Activated T-helper 2 cell treated with anti-CD3 and anti-CD28 coated beads, Interferon-gamma antibody, Interleukin-2, Interleukin-4, amounts not matched to agents 10 μg/mL and 5 μg/mL and 100 μg/mL, durations not matched to agents 14 hours and 24 hours and 36 hours (primary cell): ENCODE data around the gene TIAM2. TPM values are rescaled to one million over a fixed set of nuclear protein-coding genes. Genes with fewer than 3 reads are reported as not detected.

Source experiments
- DNase-seq: peaks from one replicate; pipeline ENCODE4 v3.0.0; 2021; ENCODE audit warnings: low spot score
- H3K27ac Mint-ChIP-seq: one replicate; pipeline ENCODE4 v1.8.0; 2021; ENCODE audit warnings: mixed read lengths
- H3K27me3 Mint-ChIP-seq: one replicate; pipeline ENCODE4 v1.8.0; 2021; ENCODE audit warnings: low read depth, mixed read lengths
- H3K36me3 Mint-ChIP-seq: one replicate; pipeline ENCODE4 v1.8.0; 2021; ENCODE audit warnings: low read depth, mixed read lengths
- H3K4me1 Mint-ChIP-seq: one replicate; pipeline ENCODE4 v1.8.0; 2021; ENCODE audit warnings: low read depth, mixed read lengths
- H3K4me3 Mint-ChIP-seq: one replicate; pipeline ENCODE4 v1.8.0; 2021; ENCODE audit warnings: low read depth, mild to moderate bottlenecking, moderate library complexity, mixed read lengths
- H3K9me3 Mint-ChIP-seq: one replicate; pipeline ENCODE4 v1.8.0; 2021; ENCODE audit warnings: mixed read lengths
- intact Hi-C: fragments of 100-400 bp; cut with micrococcal nuclease; formaldehyde crosslinking; loops from one replicate; pipeline ENCODE4 v1.15.1; 2023
- total RNA-seq: library from RNA; stranded (reverse); gene quantifications from 2 replicates; pipeline ENCODE4 v1.2.3, GENCODE V29; 2022

Gene TIAM2
- total RNA-seq, 1 donor from 2014 or later, result 46.0 TPM

GRCh38 chr6:155038527-155038926, 43.4 kb downstream of the TIAM2 start:
- no peak overlapping the region for H3K27ac Mint-ChIP-seq
- no peaks in the 10 kb centered on the region for H3K4me1 Mint-ChIP-seq
- no peak overlapping the region for H3K4me3 Mint-ChIP-seq
- no peaks in the 10 kb centered on the region for H3K36me3 Mint-ChIP-seq
- peaks cover 2% of the 10 kb centered on the region for H3K27me3 Mint-ChIP-seq
- DNase-seq, result no peak
- intact Hi-C loops, result no loop called here
- no peaks in the 10 kb centered on the region for H3K9me3 Mint-ChIP-seq

DNA sequence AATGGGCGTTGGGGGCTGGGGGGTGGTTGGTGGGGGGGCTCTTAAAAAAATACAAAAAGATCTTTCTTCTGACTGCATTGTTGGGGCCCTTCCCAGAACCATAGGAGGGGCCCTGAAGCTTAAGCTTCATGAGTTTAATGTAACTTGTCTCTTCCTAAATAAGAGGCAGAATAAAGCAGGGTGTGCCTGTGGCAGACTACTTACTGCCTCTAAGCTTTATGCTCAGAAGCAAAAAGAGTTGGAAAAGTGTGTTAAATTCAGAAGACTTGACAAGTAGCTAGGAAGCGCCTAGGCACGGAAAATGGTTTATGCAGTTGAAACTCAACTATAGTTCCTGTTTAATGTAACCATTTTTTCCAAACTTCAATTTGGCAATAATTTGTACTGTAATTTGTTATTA, 44.5 kb downstream of the TIAM2 start:
- H3K36me3 Mint-ChIP-seq, result no peaks in the 10 kb centered on the region
- H3K9me3 Mint-ChIP-seq, result no peaks in the 10 kb centered on the region

DNA sequence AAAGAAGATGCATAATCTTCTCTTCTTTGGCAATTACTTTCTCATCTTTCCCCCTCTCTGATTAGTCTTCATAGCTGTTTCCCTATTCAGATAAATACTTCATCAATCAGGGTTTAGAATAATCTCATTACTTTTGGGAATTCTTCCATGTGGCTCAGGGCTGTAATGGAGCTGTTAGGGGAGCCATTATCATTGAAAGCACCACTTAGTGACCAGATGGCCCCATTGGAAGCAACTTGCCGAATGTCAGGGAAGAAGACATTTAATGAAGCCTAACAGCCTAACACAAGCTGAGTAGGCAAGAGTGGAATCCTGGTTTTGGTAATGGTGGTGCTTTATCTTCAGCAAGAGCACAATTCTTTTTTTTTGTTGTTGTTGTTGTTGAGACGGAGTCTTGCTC, 45.0 kb downstream of the TIAM2 start:
- Mint-ChIP-seq H3K4me1 (peaks cover 8% of the 10 kb centered on the region), H3K36me3 (no peaks in the 10 kb centered on the region), H3K4me3 (no peak overlapping the region), H3K27me3 (no peaks in the 10 kb centered on the region), H3K9me3 (no peaks in the 10 kb centered on the region), H3K27ac (no peak overlapping the region)
- DNase-seq, result no peak
- intact Hi-C loops, result no loop called here

More for the DNA sequence above, 44.5 kb downstream of the TIAM2 start:
- H3K27me3 Mint-ChIP-seq, result no peaks in the 10 kb centered on the region
- H3K4me1 Mint-ChIP-seq, result peaks cover 6% of the 10 kb centered on the region
- H3K4me3 Mint-ChIP-seq, result no peak overlapping the region
- intact Hi-C loops, result no loop called here
- no peak overlapping the region for H3K27ac Mint-ChIP-seq
- DNase-seq, result no peak

DNA sequence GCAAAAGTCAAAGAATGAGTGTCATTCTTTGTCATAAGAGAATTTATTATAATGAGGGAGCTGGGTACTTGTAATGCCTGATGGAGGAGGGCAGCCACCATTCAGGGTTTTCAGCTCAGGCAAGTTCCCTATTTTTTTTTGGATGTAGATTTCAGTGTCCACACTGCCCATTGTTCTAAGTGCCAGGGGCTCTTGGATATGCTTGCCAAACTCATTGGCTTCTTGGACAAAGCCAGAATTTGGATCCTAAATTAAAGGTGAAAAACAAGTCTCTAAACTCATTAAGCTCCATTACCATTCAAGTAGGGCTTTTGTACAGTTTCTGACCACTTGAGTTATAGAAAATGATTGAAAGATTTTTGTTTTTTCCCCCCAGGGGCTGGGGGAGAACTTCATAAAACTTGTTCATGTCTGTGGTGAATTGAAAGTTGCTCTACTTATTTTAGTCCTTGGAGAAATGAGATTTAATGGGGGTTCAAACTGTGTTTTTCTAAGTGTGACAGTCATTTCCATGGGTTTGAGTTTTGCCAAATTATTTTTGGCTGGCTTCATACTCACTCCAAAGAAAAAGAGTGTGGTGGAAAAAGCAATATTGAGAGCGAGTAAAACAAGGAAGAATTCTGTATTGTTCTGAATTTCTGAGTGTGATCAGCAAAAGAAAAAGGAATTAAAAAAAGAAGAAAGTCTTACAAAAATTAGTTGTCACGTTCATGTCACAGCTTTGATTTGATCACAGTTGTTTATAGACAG, 46.0 kb downstream of the TIAM2 start:
- peaks cover 11% of the 10 kb centered on the region for H3K4me1 Mint-ChIP-seq
- H3K36me3 Mint-ChIP-seq, result no peaks in the 10 kb centered on the region
- no peak for DNase-seq
- H3K27me3 Mint-ChIP-seq, result no peaks in the 10 kb centered on the region
- H3K27ac Mint-ChIP-seq, result no peak overlapping the region
- H3K4me3 Mint-ChIP-seq, result no peak overlapping the region
- no peaks in the 10 kb centered on the region for H3K9me3 Mint-ChIP-seq
- intact Hi-C loops, result no loop called here

- H3K4me1 Mint-ChIP-seq, result peaks cover 11% of the 10 kb centered on the region
- H3K27me3 Mint-ChIP-seq, result no peaks in the 10 kb centered on the region
- no peak for DNase-seq
- H3K36me3 Mint-ChIP-seq, result no peaks in the 10 kb centered on the region
- intact Hi-C loops, result no loop called here
- H3K9me3 Mint-ChIP-seq, result no peaks in the 10 kb centered on the region
- H3K4me3 Mint-ChIP-seq, result no peak overlapping the region
- H3K27ac Mint-ChIP-seq, result no peak overlapping the region
Measured at GRCh38 chr6:155041741-155042279, 46.7 kb downstream of the TIAM2 start.

- Mint-ChIP-seq H3K27ac (no peak overlapping the region), H3K36me3 (no peaks in the 10 kb centered on the region), H3K9me3 (no peaks in the 10 kb centered on the region), H3K4me1 (peaks cover 11% of the 10 kb centered on the region), H3K27me3 (no peaks in the 10 kb centered on the region), H3K4me3 (no peak overlapping the region)
- DNase-seq, result no peak
- intact Hi-C loops, result no loop called here
Measured at GRCh38 chr6:155042983-155043382, 47.9 kb downstream of the TIAM2 start.

DNA sequence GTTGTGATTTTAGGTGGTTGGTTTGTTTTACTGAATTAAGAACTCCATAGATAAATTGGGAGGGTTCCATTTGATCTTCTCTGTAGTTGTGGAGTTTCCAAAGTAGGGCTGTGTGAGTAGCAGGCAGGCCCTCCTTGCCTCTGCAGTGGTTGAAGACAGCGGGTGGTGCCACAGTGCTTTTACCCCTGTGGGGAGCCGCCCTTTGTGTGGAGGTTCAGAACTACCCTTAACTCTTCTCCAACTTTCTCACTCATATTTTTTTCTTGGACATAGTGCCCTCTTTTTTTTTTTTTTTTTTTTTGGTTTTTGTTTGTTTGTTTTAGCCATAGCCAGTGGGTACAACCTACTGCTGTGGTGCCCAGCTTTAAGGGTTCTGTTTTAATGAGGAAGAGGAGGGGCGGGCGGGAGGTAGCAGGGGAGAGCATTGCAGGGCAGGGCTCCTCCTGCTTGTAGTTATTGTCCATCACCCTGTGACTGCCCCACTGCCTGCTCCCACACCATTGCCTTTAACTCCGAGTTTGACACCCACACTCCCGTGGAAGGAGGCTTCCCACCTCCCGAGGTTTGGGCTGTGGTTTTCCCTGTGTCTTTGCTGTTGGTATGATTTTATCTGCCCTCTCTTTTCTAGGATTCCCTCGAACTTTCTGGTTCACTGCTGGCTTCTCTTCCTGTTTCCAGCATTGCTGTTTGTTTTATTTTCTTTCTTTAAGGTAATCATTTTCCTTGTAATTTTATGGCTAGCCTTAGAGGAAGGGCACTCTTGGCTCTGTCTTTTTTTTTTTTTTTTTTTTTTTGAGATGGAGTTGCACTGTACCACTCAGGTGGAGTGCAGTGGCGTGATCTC, 50.7 kb downstream of the TIAM2 start:
- H3K4me1 Mint-ChIP-seq, result peaks cover 24% of the 10 kb centered on the region
- H3K27ac Mint-ChIP-seq, result no peak overlapping the region
- H3K9me3 Mint-ChIP-seq, result no peaks in the 10 kb centered on the region
- no peak overlapping the region for H3K4me3 Mint-ChIP-seq
- no peaks in the 10 kb centered on the region for H3K27me3 Mint-ChIP-seq
- no peak for DNase-seq
- intact Hi-C loops, result no loop called here
- H3K36me3 Mint-ChIP-seq, result peaks cover 5% of the 10 kb centered on the region

GRCh38 chr6:155047523-155047922, 52.4 kb downstream of the TIAM2 start:
- Mint-ChIP-seq H3K4me3 (no peak overlapping the region), H3K9me3 (no peaks in the 10 kb centered on the region), H3K4me1 (peaks cover 31% of the 10 kb centered on the region), H3K36me3 (peaks cover 11% of the 10 kb centered on the region), H3K27ac (no peak overlapping the region), H3K27me3 (no peaks in the 10 kb centered on the region)
- DNase-seq, result no peak
- intact Hi-C loops, result no loop called here

- H3K27ac Mint-ChIP-seq, result peak overlapping the region; percentile 96
- no peaks in the 10 kb centered on the region for H3K27me3 Mint-ChIP-seq
- peak overlapping the region; percentile 66 for H3K4me3 Mint-ChIP-seq
- peak; percentile 22 for DNase-seq
- peaks cover 11% of the 10 kb centered on the region for H3K36me3 Mint-ChIP-seq
- H3K4me1 Mint-ChIP-seq, result peaks cover 30% of the 10 kb centered on the region
- no peaks in the 10 kb centered on the region for H3K9me3 Mint-ChIP-seq
- intact Hi-C loops, result loop anchor here (1.0 to 5.0 kb wide), 7 partner anchors 30 to 368 kb away; partner anchors contain the start of gene TIAM2
Measured at GRCh38 chr6:155050311-155050710, 55.2 kb downstream of the TIAM2 start.

- Mint-ChIP-seq H3K4me1 (peaks cover 31% of the 10 kb centered on the region), H3K9me3 (no peaks in the 10 kb centered on the region), H3K36me3 (peaks cover 7% of the 10 kb centered on the region), H3K27me3 (no peaks in the 10 kb centered on the region), H3K4me3 (no peak overlapping the region), H3K27ac (no peak overlapping the region)
- DNase-seq, result no peak
- intact Hi-C loops, result loop anchor here (5.0 kb wide), 2 partner anchors 43 to 57 kb away; partner anchors contain the start of gene TIAM2
Measured at GRCh38 chr6:155054491-155055250, 59.6 kb downstream of the TIAM2 start.

DNA sequence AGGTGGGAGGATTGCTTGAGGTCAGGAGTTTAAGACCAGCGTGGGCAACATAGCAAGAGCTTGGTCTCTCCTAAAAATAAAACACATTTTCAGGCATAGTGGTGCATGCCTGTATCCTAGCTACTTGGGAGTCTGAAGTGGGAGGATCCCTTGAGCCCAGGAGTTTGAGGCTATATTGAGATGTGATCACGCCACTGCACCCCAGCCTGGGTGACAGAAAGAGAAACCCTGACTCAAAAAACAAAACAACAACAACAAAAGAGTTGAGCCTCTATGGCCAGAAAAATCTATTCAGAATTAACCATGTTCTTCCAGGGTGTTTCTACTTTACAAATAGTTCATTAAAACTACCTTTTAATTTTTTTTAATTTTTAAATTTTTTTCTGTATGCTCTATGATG, 60.6 kb downstream of the TIAM2 start:
- no peaks in the 10 kb centered on the region for H3K27me3 Mint-ChIP-seq

GRCh38 chr6:155056756-155057155, 61.6 kb downstream of the TIAM2 start:
- no peak overlapping the region for H3K4me3 Mint-ChIP-seq
- intact Hi-C loops, result no loop called here
- no peaks in the 10 kb centered on the region for H3K27me3 Mint-ChIP-seq
- peaks cover 6% of the 10 kb centered on the region for H3K36me3 Mint-ChIP-seq
- no peak overlapping the region for H3K27ac Mint-ChIP-seq
- peaks cover 18% of the 10 kb centered on the region for H3K4me1 Mint-ChIP-seq
- no peaks in the 10 kb centered on the region for H3K9me3 Mint-ChIP-seq
- no peak for DNase-seq

More for the DNA sequence above, 60.6 kb downstream of the TIAM2 start:
- Mint-ChIP-seq H3K4me1 (peaks cover 22% of the 10 kb centered on the region), H3K4me3 (no peak overlapping the region), H3K9me3 (no peaks in the 10 kb centered on the region), H3K27ac (no peak overlapping the region), H3K36me3 (peaks cover 7% of the 10 kb centered on the region)
- no peak for DNase-seq
- intact Hi-C loops, result no loop called here
